Osteoblast (primary cell): Measurements from ENCODE around the gene PTPRR. TPM values are rescaled to one million over a fixed set of nuclear protein-coding genes. Genes with fewer than 3 reads are reported as not detected.

Source experiments
- DNase-seq: peaks from one replicate; pipeline ENCODE4 v3.0.0; 2011; ENCODE audit warnings: low spot score, mixed read lengths; ENCODE audit not compliant: insufficient read length; ENCODE audit errors: missing footprints
- H2AFZ ChIP-seq: 2 replicates; pipeline ENCODE4 v1.6.0; 2011; ENCODE audit warnings: mild to moderate bottlenecking, low read length
- H3K27ac ChIP-seq: 2 replicates; pipeline ENCODE4 v1.5.1; 2011; ENCODE audit warnings: mild to moderate bottlenecking, low read depth, low read length, moderate library complexity
- H3K27me3 ChIP-seq: 2 replicates; pipeline ENCODE4 v1.6.0; 2012; ENCODE audit warnings: mild to moderate bottlenecking, control low read depth, inconsistent platforms, low read length, moderate library complexity; ENCODE audit not compliant: insufficient read depth
- H3K36me3 ChIP-seq: 2 replicates; pipeline ENCODE4 v1.5.1; 2011; ENCODE audit warnings: mild to moderate bottlenecking, low read length, control low read depth, moderate library complexity; ENCODE audit not compliant: insufficient read depth
- H3K4me1 ChIP-seq: 2 replicates; pipeline ENCODE4 v1.5.1; 2011; ENCODE audit warnings: mild to moderate bottlenecking, low read length, control low read depth, moderate library complexity; ENCODE audit not compliant: insufficient read depth
- H3K4me2 ChIP-seq: 2 replicates; pipeline ENCODE4 v1.6.0; 2011; ENCODE audit warnings: mild to moderate bottlenecking, low read length; ENCODE audit not compliant: insufficient read depth
- H3K4me3 ChIP-seq: fragments of 200-600 bp; sonication (generic); 3 replicates; pipeline ENCODE4 v1.5.1; 2012; ENCODE audit warnings: mild to moderate bottlenecking, low read length, inconsistent platforms; ENCODE audit not compliant: insufficient read depth
- H3K79me2 ChIP-seq: 2 replicates; pipeline ENCODE4 v1.6.0; 2012; ENCODE audit warnings: mild to moderate bottlenecking, low read length, control low read depth, inconsistent platforms; ENCODE audit not compliant: insufficient read depth
- H3K9me3 ChIP-seq: 2 replicates; pipeline ENCODE4 v1.5.1; 2011; ENCODE audit warnings: low read depth, low read length, control low read depth
- H4K20me1 ChIP-seq: 2 replicates; pipeline ENCODE4 v1.6.0; 2012; ENCODE audit warnings: mild to moderate bottlenecking, low read length, control low read depth; ENCODE audit not compliant: insufficient read depth
- CTCF ChIP-seq: IDR thresholded peaks from 2 replicates; pipeline ENCODE4 v1.5.1; 2011; ENCODE audit warnings: mild to moderate bottlenecking, low read depth, low read length, moderate library complexity; ENCODE audit errors: extremely low read depth
- total RNA-seq: library from RNA; depleted of rRNA; stranded (reverse); fragments of >200 nt; gene quantifications from 2 replicates; pipeline ENCODE4 v1.2.3, GENCODE V29; 2012

The PTPRR gene
- total RNA-seq, 1 donor = not detected

- H3K27ac ChIP-seq = no peak overlapping the region
- no peaks in the 10 kb centered on the region for H3K36me3 ChIP-seq
- H3K27me3 ChIP-seq = no peaks in the 10 kb centered on the region
- TF ChIP-seq CTCF = no peak
- no peaks in the 10 kb centered on the region for H4K20me1 ChIP-seq
- H2AFZ ChIP-seq = peak overlapping the region; percentile 15
- H3K79me2 ChIP-seq = no peaks in the 10 kb centered on the region
- no peak for DNase-seq
- H3K9me3 ChIP-seq = no peaks in the 10 kb centered on the region
- H3K4me1 ChIP-seq = no peaks in the 10 kb centered on the region
- no peak overlapping the region for H3K4me2 ChIP-seq
- no peak overlapping the region for H3K4me3 ChIP-seq
Measured at GRCh38 chr12:70695361-70696023, 225.0 kb downstream of the PTPRR start.

- Histone ChIP-seq H3K4me2 (no peak overlapping the region), H3K4me3 (no peak overlapping the region), H3K79me2 (no peaks in the 10 kb centered on the region), H3K27ac (no peak overlapping the region), H3K4me1 (no peaks in the 10 kb centered on the region), H3K9me3 (no peaks in the 10 kb centered on the region), H2AFZ (no peak overlapping the region), H3K36me3 (no peaks in the 10 kb centered on the region), H3K27me3 (no peaks in the 10 kb centered on the region), H4K20me1 (no peaks in the 10 kb centered on the region)
- DNase-seq = peak; percentile 38
- peak; percentile 70 for TF ChIP-seq CTCF
Measured at GRCh38 chr12:70692681-70693288, 227.8 kb downstream of the PTPRR start.

- Histone ChIP-seq H3K27ac (no peak overlapping the region), H3K36me3 (no peaks in the 10 kb centered on the region), H3K27me3 (no peaks in the 10 kb centered on the region), H3K4me3 (no peak overlapping the region), H2AFZ (peak overlapping the region; percentile 52), H3K4me1 (no peaks in the 10 kb centered on the region), H3K79me2 (no peaks in the 10 kb centered on the region), H3K9me3 (no peaks in the 10 kb centered on the region), H3K4me2 (no peak overlapping the region), H4K20me1 (no peaks in the 10 kb centered on the region)
- peak; percentile 66 for DNase-seq
- TF ChIP-seq CTCF = no peak
Measured at GRCh38 chr12:70691018-70691672, 229.4 kb downstream of the PTPRR start.

GRCh38 chr12:70686907-70687306, 233.6 kb downstream of the PTPRR start:
- H2AFZ ChIP-seq = no peak overlapping the region
- no peaks in the 10 kb centered on the region for H3K27me3 ChIP-seq
- H4K20me1 ChIP-seq = no peaks in the 10 kb centered on the region
- no peaks in the 10 kb centered on the region for H3K36me3 ChIP-seq
- TF ChIP-seq CTCF = no peak
- H3K79me2 ChIP-seq = no peaks in the 10 kb centered on the region
- no peaks in the 10 kb centered on the region for H3K9me3 ChIP-seq
- H3K4me2 ChIP-seq = no peak overlapping the region
- no peak overlapping the region for H3K4me3 ChIP-seq
- no peaks in the 10 kb centered on the region for H3K4me1 ChIP-seq
- no peak overlapping the region for H3K27ac ChIP-seq
- no peak for DNase-seq
